Measurements from ENCODE around the gene NOXA1. TPM values are rescaled to one million over a fixed set of nuclear protein-coding genes. Genes with fewer than 3 reads are reported as not detected.
A peak's percentile ranks its signal among the peaks of the same experiment; 100 is the strongest.

The NOXA1 gene
- total RNA-seq, 1 experiment from 2014 or later = 8.2 TPM

GRCh38 chr9:137393176-137394150 lies 29.7 kb upstream of the NOXA1 start:
- CTCF ChIA-PET = no interaction called here
- H3K9me3 Mint-ChIP-seq (ENCODE audit: unreplicated experiment) = no peaks in the 10 kb centered on the region
- H3K27ac Mint-ChIP-seq (ENCODE audit: low read depth, unreplicated experiment) = no peak overlapping the region
- no peaks in the 10 kb centered on the region for H3K27me3 Mint-ChIP-seq (ENCODE audit: insufficient read depth, unreplicated experiment)
- DNase-seq (ENCODE audit: unreplicated experiment) = no peak
- H3K4me3 Mint-ChIP-seq (ENCODE audit: unreplicated experiment) = no peak overlapping the region
- intact Hi-C loops (cut with micrococcal nuclease) = no loop called here
- H3K4me1 Mint-ChIP-seq (ENCODE audit: insufficient read depth, unreplicated experiment) = peaks cover 5% of the 10 kb centered on the region
- peaks cover 38% of the 10 kb centered on the region for H3K36me3 Mint-ChIP-seq (ENCODE audit: insufficient read depth, unreplicated experiment)
- POLR2A ChIA-PET = no interaction called here
- no TSS peak for BruUV-seq (replicated peaks)
- TF ChIP-seq, protein P1, sequence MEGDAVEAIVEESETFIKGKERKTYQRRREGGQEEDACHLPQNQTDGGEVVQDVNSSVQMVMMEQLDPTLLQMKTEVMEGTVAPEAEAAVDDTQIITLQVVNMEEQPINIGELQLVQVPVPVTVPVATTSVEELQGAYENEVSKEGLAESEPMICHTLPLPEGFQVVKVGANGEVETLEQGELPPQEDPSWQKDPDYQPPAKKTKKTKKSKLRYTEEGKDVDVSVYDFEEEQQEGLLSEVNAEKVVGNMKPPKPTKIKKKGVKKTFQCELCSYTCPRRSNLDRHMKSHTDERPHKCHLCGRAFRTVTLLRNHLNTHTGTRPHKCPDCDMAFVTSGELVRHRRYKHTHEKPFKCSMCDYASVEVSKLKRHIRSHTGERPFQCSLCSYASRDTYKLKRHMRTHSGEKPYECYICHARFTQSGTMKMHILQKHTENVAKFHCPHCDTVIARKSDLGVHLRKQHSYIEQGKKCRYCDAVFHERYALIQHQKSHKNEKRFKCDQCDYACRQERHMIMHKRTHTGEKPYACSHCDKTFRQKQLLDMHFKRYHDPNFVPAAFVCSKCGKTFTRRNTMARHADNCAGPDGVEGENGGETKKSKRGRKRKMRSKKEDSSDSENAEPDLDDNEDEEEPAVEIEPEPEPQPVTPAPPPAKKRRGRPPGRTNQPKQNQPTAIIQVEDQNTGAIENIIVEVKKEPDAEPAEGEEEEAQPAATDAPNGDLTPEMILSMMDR (IDR thresholded peaks at IDR 0.05; ENCODE audit: unreplicated experiment) = no peak

DNA sequence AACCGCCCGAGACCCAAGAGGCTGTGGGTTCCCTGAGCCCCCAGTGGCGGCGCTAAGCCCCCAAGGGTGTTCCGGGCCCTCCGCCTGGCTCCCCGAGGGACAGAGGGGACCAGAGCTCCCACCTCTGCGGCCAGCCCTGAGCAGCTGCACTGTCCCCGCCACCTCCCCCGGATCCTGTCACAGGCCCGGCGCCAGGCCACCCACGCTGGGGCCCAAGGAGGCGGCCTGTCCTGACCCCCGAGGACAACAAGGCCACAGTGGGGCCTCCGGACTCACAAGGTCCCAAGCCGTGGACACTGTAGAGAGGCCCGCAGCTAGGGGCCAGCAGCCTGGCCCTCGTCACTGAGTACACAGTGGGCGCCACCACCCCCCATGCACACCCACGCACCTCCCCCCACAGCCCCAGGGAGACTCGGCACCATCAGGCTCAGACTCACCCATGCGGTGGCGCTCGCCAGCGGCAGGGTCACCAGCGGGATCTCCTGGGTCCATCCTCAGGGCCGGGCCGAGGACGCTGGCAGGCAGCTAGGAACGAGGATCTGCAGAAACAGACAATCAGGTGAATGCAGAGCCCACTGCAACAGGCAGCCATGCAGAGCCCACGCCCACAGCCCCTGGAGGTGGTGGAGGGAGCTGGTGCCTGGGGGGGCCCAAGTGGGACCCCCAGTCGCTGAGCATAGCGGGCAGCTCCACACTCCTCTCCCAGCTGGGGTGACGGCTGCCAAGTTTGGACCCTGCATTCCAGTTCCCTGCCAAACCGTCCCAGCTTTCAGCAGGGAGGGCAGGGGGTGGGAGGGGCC lies 28.1 kb upstream of the NOXA1 start:
- no peak for DNase-seq (ENCODE audit: unreplicated experiment)
- CTCF ChIA-PET = interaction anchor here (0.6 to 0.7 kb wide), 3 partner anchors 59 to 603 kb away, joined by 3 to 5 read pairs (median 4); no protein-coding TSS in a partner anchor
- TF ChIP-seq, protein P1 (IDR thresholded peaks at IDR 0.05; ENCODE audit: unreplicated experiment) = no peak
- H3K27me3 Mint-ChIP-seq (ENCODE audit: insufficient read depth, unreplicated experiment) = no peaks in the 10 kb centered on the region
- H3K4me1 Mint-ChIP-seq (ENCODE audit: insufficient read depth, unreplicated experiment) = peaks cover 5% of the 10 kb centered on the region
- intact Hi-C loops (cut with micrococcal nuclease) = no loop called here
- H3K27ac Mint-ChIP-seq (ENCODE audit: low read depth, unreplicated experiment) = no peak overlapping the region
- no peaks in the 10 kb centered on the region for H3K9me3 Mint-ChIP-seq (ENCODE audit: unreplicated experiment)
- H3K4me3 Mint-ChIP-seq (ENCODE audit: unreplicated experiment) = no peak overlapping the region
- POLR2A ChIA-PET = no interaction called here
- peaks cover 30% of the 10 kb centered on the region for H3K36me3 Mint-ChIP-seq (ENCODE audit: insufficient read depth, unreplicated experiment)
- BruUV-seq (replicated peaks) = no TSS peak

- intact Hi-C loops (cut with micrococcal nuclease) = no loop called here
- no TSS peak for BruUV-seq (replicated peaks)
- no peak for DNase-seq (ENCODE audit: unreplicated experiment)
- H3K4me3 Mint-ChIP-seq (ENCODE audit: unreplicated experiment) = no peak overlapping the region
- peaks cover 5% of the 10 kb centered on the region for H3K4me1 Mint-ChIP-seq (ENCODE audit: insufficient read depth, unreplicated experiment)
- CTCF ChIA-PET = interaction anchor here (0.6 to 0.7 kb wide), 3 partner anchors 59 to 603 kb away, joined by 3 to 5 read pairs (median 4); no protein-coding TSS in a partner anchor
- no peaks in the 10 kb centered on the region for H3K27me3 Mint-ChIP-seq (ENCODE audit: insufficient read depth, unreplicated experiment)
- H3K9me3 Mint-ChIP-seq (ENCODE audit: unreplicated experiment) = no peaks in the 10 kb centered on the region
- POLR2A ChIA-PET = no interaction called here
- peaks cover 30% of the 10 kb centered on the region for H3K36me3 Mint-ChIP-seq (ENCODE audit: insufficient read depth, unreplicated experiment)
- TF ChIP-seq, protein P1 (IDR thresholded peaks at IDR 0.05; ENCODE audit: unreplicated experiment) = no peak
- no peak overlapping the region for H3K27ac Mint-ChIP-seq (ENCODE audit: low read depth, unreplicated experiment)
These were observed 27.6 kb upstream of the NOXA1 start for GRCh38 chr9:137395666-137396010.

DNA sequence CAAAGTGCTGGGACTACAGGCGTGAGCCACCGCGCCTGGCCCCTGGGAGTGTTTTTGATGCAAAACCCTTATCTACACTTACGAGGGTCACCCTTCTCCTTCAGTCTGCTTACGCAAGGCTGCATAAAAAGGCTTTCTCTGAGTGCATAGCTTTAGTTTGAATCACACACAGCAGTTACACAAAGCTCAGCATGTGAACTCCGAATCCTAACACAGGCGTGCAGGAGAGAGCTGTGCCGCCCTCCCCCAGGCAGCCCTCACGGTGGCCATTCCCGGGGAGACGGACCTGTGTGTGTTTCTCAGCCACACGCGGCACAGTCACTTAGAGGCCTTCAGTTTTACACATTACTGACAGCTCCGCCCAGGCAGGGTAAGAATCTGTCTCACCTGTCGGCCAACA lies 27.0 kb upstream of the NOXA1 start:
- TF ChIP-seq, protein P1 (IDR thresholded peaks at IDR 0.05; ENCODE audit: unreplicated experiment) = no peak
- Mint-ChIP-seq H3K36me3 (ENCODE audit: insufficient read depth, unreplicated experiment) (peaks cover 30% of the 10 kb centered on the region), H3K4me3 (ENCODE audit: unreplicated experiment) (no peak overlapping the region), H3K4me1 (ENCODE audit: insufficient read depth, unreplicated experiment) (peaks cover 5% of the 10 kb centered on the region), H3K9me3 (ENCODE audit: unreplicated experiment) (no peaks in the 10 kb centered on the region), H3K27me3 (ENCODE audit: insufficient read depth, unreplicated experiment) (no peaks in the 10 kb centered on the region), H3K27ac (ENCODE audit: low read depth, unreplicated experiment) (no peak overlapping the region)
- DNase-seq (ENCODE audit: unreplicated experiment) = peak; percentile 51
- CTCF ChIA-PET = no interaction called here
- POLR2A ChIA-PET = no interaction called here
- intact Hi-C loops (cut with micrococcal nuclease) = no loop called here
- no TSS peak for BruUV-seq (replicated peaks)

All from MCF 10A (cell line).